HG02623 (cell line): ENCODE measurements around the gene NF2.

Experiments used
- ATAC-seq: cut with Tn5 transposase; IDR thresholded peaks from one replicate; pipeline ENCODE4 v1.9.1; 2021; ENCODE audit warnings: moderate library complexity; ENCODE audit not compliant: unreplicated experiment

Gene NF2

GRCh38 chr22:29660021-29660420, 56.6 kb downstream of the NF2 start:
- no peak for ATAC-seq

GRCh38 chr22:29661336-29661735, 57.9 kb downstream of the NF2 start:
- no peak for ATAC-seq

- ATAC-seq = no peak
Observed at GRCh38 chr22:29663180-29663821, 59.9 kb downstream of the NF2 start.

- no peak for ATAC-seq
Observed at GRCh38 chr22:29665486-29665885, 62.1 kb downstream of the NF2 start.

- ATAC-seq = no peak
Observed at GRCh38 chr22:29668673-29669072, 65.2 kb downstream of the NF2 start.

GRCh38 chr22:29670626-29671025, 67.2 kb downstream of the NF2 start:
- no peak for ATAC-seq

GRCh38 chr22:29673361-29674066, 70.1 kb downstream of the NF2 start:
- ATAC-seq = no peak

GRCh38 chr22:29674121-29674520, 70.7 kb downstream of the NF2 start:
- ATAC-seq = no peak

GRCh38 chr22:29679316-29679715, 75.9 kb downstream of the NF2 start:
- no peak for ATAC-seq

- no peak for ATAC-seq
Observed at GRCh38 chr22:29683536-29683935, 80.1 kb downstream of the NF2 start.

- ATAC-seq = no peak
Observed at GRCh38 chr22:29684244-29684643, 80.8 kb downstream of the NF2 start.

GRCh38 chr22:29689206-29689879, 85.9 kb downstream of the NF2 start:
- no peak for ATAC-seq

- ATAC-seq = no peak
Observed at GRCh38 chr22:29689880-29690213, 86.4 kb downstream of the NF2 start.

GRCh38 chr22:29690476-29690875, 87.0 kb downstream of the NF2 start:
- ATAC-seq = no peak

GRCh38 chr22:29691636-29692326, 88.3 kb downstream of the NF2 start:
- ATAC-seq = no peak

- no peak for ATAC-seq
Observed at GRCh38 chr22:29692327-29692640, 88.9 kb downstream of the NF2 start.

GRCh38 chr22:29693161-29693560, 89.7 kb downstream of the NF2 start:
- ATAC-seq = no peak

GRCh38 chr22:29693671-29694070, 90.2 kb downstream of the NF2 start:
- ATAC-seq = no peak

GRCh38 chr22:29695129-29695926, 91.9 kb downstream of the NF2 start:
- no peak for ATAC-seq

- ATAC-seq = no peak
Observed at GRCh38 chr22:29697853-29698598, 94.6 kb downstream of the NF2 start.
